HG03432 (cell line): ENCODE data around the gene STEAP4.
"Not testable (repeated sequence)": the region's sequence is repeated elsewhere in the genome, so short reads cannot be mapped to it uniquely, and the experiment has no call there.

ENCODE experiments used
- ATAC-seq: cut with Tn5 transposase; IDR thresholded peaks from one replicate; pipeline ENCODE4 v1.9.1; 2021; ENCODE audit warnings: mild to moderate bottlenecking, moderate library complexity; ENCODE audit not compliant: unreplicated experiment

STEAP4 gene

GRCh38 chr7:88274856-88275255, 31.8 kb downstream of the STEAP4 start:
- ATAC-seq = not testable (repeated sequence)

GRCh38 chr7:88269586-88269985, 37.1 kb downstream of the STEAP4 start:
- ATAC-seq = no peak

GRCh38 chr7:88268858-88269257, 37.8 kb downstream of the STEAP4 start:
- ATAC-seq = no peak

- ATAC-seq = no peak
These were observed 38.6 kb downstream of the STEAP4 start for GRCh38 chr7:88268051-88268450.

GRCh38 chr7:88267421-88267820, 39.3 kb downstream of the STEAP4 start:
- ATAC-seq = no peak

GRCh38 chr7:88264987-88265386, 41.7 kb downstream of the STEAP4 start:
- ATAC-seq = not testable (repeated sequence)

GRCh38 chr7:88262562-88262961, 44.1 kb downstream of the STEAP4 start:
- no peak for ATAC-seq

- ATAC-seq = no peak
These were observed 46.0 kb downstream of the STEAP4 start for GRCh38 chr7:88260719-88261118.

GRCh38 chr7:88259656-88260380, 46.9 kb downstream of the STEAP4 start:
- no peak for ATAC-seq

- not testable (repeated sequence) for ATAC-seq
These were observed 48.4 kb downstream of the STEAP4 start for GRCh38 chr7:88258296-88258695.

GRCh38 chr7:88256906-88257305, 49.8 kb downstream of the STEAP4 start:
- no peak for ATAC-seq

GRCh38 chr7:88254721-88255424, 51.8 kb downstream of the STEAP4 start:
- ATAC-seq = no peak

GRCh38 chr7:88253640-88254039, 53.1 kb downstream of the STEAP4 start:
- ATAC-seq = no peak

GRCh38 chr7:88244258-88244657, 62.4 kb downstream of the STEAP4 start:
- ATAC-seq = no peak

- peak; percentile 79 for ATAC-seq
These were observed 63.3 kb downstream of the STEAP4 start for GRCh38 chr7:88243345-88243909.

GRCh38 chr7:88239852-88240251, 66.8 kb downstream of the STEAP4 start:
- ATAC-seq = no peak

GRCh38 chr7:88233828-88234227, 72.9 kb downstream of the STEAP4 start:
- ATAC-seq = no peak

- ATAC-seq = no peak
These were observed 76.0 kb downstream of the STEAP4 start for GRCh38 chr7:88230646-88231045.

- no peak for ATAC-seq
These were observed 77.2 kb downstream of the STEAP4 start for GRCh38 chr7:88229302-88229995.

- no peak for ATAC-seq
These were observed 79.7 kb downstream of the STEAP4 start for GRCh38 chr7:88226886-88227516.

GRCh38 chr7:88226201-88226600, 80.5 kb downstream of the STEAP4 start:
- no peak for ATAC-seq
